ENCODE results near the gene PHF12.

- no peak for TF ChIP-seq CTCF (conservative IDR thresholded peaks at IDR 0.05; ENCODE audit: low read depth in 2 of 2)
- no peak for TF ChIP-seq POLR2AphosphoS5 (IDR thresholded peaks at IDR 0.05; ENCODE audit: low read depth)
- no peak for TF ChIP-seq REST (IDR thresholded peaks at IDR 0.05; ENCODE audit: unreplicated experiment)
- no peak for TF ChIP-seq NANOG (IDR thresholded peaks at IDR 0.05; ENCODE audit: borderline replicate concordance)
- TF ChIP-seq EZH2 (IDR thresholded peaks at IDR 0.05; ENCODE audit: low read depth, unreplicated experiment) = no peak
- no peak for TF ChIP-seq EZH2phosphoT487 (IDR thresholded peaks at IDR 0.05; ENCODE audit: unreplicated experiment)
- no peak for TF ChIP-seq STAT1 (IDR thresholded peaks at IDR 0.05; ENCODE audit: unreplicated experiment)
- TF ChIP-seq ZNF462 (CRISPR knock-in tag; IDR thresholded peaks at IDR 0.05) = no peak
- no peak for TF ChIP-seq CREB1 (CRISPR knock-in tag; IDR thresholded peaks at IDR 0.05; ENCODE audit: low read depth)
- no peak for TF ChIP-seq JUNB (IDR thresholded peaks at IDR 0.05; ENCODE audit: unreplicated experiment)
- TF ChIP-seq ZNF114 (CRISPR knock-in tag; IDR thresholded peaks at IDR 0.05) = no peak
- no peak for TF ChIP-seq ETS1 (IDR thresholded peaks at IDR 0.05)
Measured at GRCh38 chr17:28963055-28963611, 11.8 kb upstream of the PHF12 start.

Data from GM23338 (cell line).